H1 (cell line): ENCODE results near the gene DENND1A. TPM values are rescaled to one million over a fixed set of nuclear protein-coding genes. Genes with fewer than 3 reads are reported as not detected.

Source experiments
- polyA plus RNA-seq, 7 experiments: library from polyadenylated mRNA; depleted of rRNA in 3 of 7; stranded (reverse) in 5 of 7; unstranded in 2 of 7; fragments of >200 nt in 5 of 7; fragments of 200-250 nt in 2 of 7; gene quantifications; 1 replicate in 5 of 7; 2 replicates in 1 of 7; 4 replicates in 1 of 7; pipeline versions ENCODE4 v1.2.1 to v1.2.3, GENCODE V29; 2011 to 2013; ENCODE audit warnings: missing spikeins in 2 of 7, mixed read lengths in 2 of 7
- total RNA-seq: library from RNA; stranded (reverse); fragmentation: NEBNext Ultra II Directional; extraction: Animal tissue kit (Norgen Biotek cat#: 25700); gene quantifications from 2 replicates; pipeline ENCODE4 v1.2.1, GENCODE V29; 2021
- TF ChIP-seq, protein P1 (sequence below): IDR thresholded peaks from 2 replicates; pipeline ENCODE4 v1.6.1; 2011; ENCODE audit warnings: low read length, improper control_type of control experiment

The DENND1A gene
- total and polyA plus RNA-seq, 2 of the 8 experiments (the other 6 are each of a cell fraction or from before 2014, with no cell fraction given) = 24.1 to 26.4 TPM

- TF ChIP-seq, protein P1, sequence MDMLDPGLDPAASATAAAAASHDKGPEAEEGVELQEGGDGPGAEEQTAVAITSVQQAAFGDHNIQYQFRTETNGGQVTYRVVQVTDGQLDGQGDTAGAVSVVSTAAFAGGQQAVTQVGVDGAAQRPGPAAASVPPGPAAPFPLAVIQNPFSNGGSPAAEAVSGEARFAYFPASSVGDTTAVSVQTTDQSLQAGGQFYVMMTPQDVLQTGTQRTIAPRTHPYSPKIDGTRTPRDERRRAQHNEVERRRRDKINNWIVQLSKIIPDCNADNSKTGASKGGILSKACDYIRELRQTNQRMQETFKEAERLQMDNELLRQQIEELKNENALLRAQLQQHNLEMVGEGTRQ = no peak
- TF ChIP-seq, all 59 proteins: peak for 0
Measured at GRCh38 chr9:123658792-123659191, 271.1 kb downstream of the DENND1A start (continued).
